HepG2 (cell line): Measurements from ENCODE around the gene COMMD4. TPM values are rescaled to one million over a fixed set of nuclear protein-coding genes. Genes with fewer than 3 reads are reported as not detected.

Source experiments
- CC2D1A ChIP-seq: sonication (generic); formaldehyde crosslinking; IDR thresholded peaks from 2 replicates; pipeline ENCODE4 v1.8.1; 2023; ENCODE audit warnings: mild to moderate bottlenecking, missing genetic modification reagents
- CENPT ChIP-seq: sonication (generic); formaldehyde crosslinking; IDR thresholded peaks from 2 replicates; pipeline ENCODE4 v1.8.0; 2022; ENCODE audit warnings: low read depth, mild to moderate bottlenecking, moderate library complexity, missing genetic modification reagents
- DNMT1 ChIP-seq: sonication (generic); formaldehyde crosslinking; IDR thresholded peaks from 2 replicates; pipeline ENCODE4 v1.5.1; 2020; ENCODE audit warnings: mild to moderate bottlenecking, missing genetic modification reagents
- FOXO1 ChIP-seq: sonication (generic); formaldehyde crosslinking; IDR thresholded peaks from 2 replicates; pipeline ENCODE4 v1.4.0; 2020; ENCODE audit warnings: missing genetic modification reagents
- FOXP4 ChIP-seq: sonication (generic); formaldehyde crosslinking; IDR thresholded peaks from 2 replicates; pipeline ENCODE4 v1.4.0; 2020; ENCODE audit warnings: missing genetic modification reagents
- NPAS2 ChIP-seq: sonication (generic); formaldehyde crosslinking; IDR thresholded peaks from 2 replicates; pipeline ENCODE4 v1.8.0; 2022; ENCODE audit warnings: mild to moderate bottlenecking, missing genetic modification reagents, borderline replicate concordance
- PRMT3 ChIP-seq: sonication (generic); formaldehyde crosslinking; IDR thresholded peaks from 2 replicates; pipeline ENCODE4 v1.8.1; 2022; ENCODE audit warnings: low read depth, mild to moderate bottlenecking, moderate library complexity, missing genetic modification reagents, borderline replicate concordance
- RERE ChIP-seq: IDR thresholded peaks from 2 replicates; pipeline ENCODE4 v1.6.1; 2016; ENCODE audit warnings: low read depth, missing genetic modification reagents, missing compliant biosample characterization
- TRAFD1 ChIP-seq: sonication (generic); formaldehyde crosslinking; IDR thresholded peaks from 2 replicates; pipeline ENCODE4 v1.5.1; 2020; ENCODE audit warnings: missing genetic modification reagents, mild to moderate bottlenecking, borderline replicate concordance
- ZBTB1 ChIP-seq: sonication (generic); formaldehyde crosslinking; IDR thresholded peaks from 2 replicates; pipeline ENCODE4 v1.4.0; 2020; ENCODE audit warnings: missing genetic modification reagents, borderline replicate concordance
- ZFAT ChIP-seq: sonication (generic); formaldehyde crosslinking; conservative IDR thresholded peaks from 2 replicates; pipeline ENCODE4 v1.8.1; 2023; ENCODE audit warnings: missing genetic modification reagents, inconsistent platforms
- ZGPAT ChIP-seq: IDR thresholded peaks from 2 replicates; pipeline ENCODE4 v1.6.1; 2016; ENCODE audit warnings: mild to moderate bottlenecking
- ZNF20 ChIP-seq: sonication (generic); formaldehyde crosslinking; IDR thresholded peaks from 2 replicates; pipeline ENCODE4 v1.4.0; 2020; ENCODE audit warnings: mild to moderate bottlenecking, moderate library complexity, missing genetic modification reagents
- ZNF296 ChIP-seq: sonication (generic); formaldehyde crosslinking; conservative IDR thresholded peaks from 2 replicates; pipeline ENCODE4 v1.5.0; 2020; ENCODE audit warnings: mild to moderate bottlenecking, missing genetic modification reagents
- ZNF530 ChIP-seq: sonication (generic); formaldehyde crosslinking; IDR thresholded peaks from 2 replicates; pipeline ENCODE4 v1.5.0; 2020; ENCODE audit warnings: low read depth, mild to moderate bottlenecking, missing genetic modification reagents
- polyA plus RNA-seq, 8 experiments: library from polyadenylated mRNA; depleted of rRNA in 3 of 8; stranded (reverse) in 7 of 8; unstranded in 1 of 8; fragments of >200 nt; fragmentation: Illumina TruSeq in 4 of 8; extraction: Trizol in 4 of 8; gene quantifications; 2 replicates each; pipeline versions ENCODE4 v1.2.1 to v1.2.3, GENCODE V29; 2011 to 2016; ENCODE audit warnings: low read depth in 4 of 8, missing spikeins in 1 of 8, mixed read lengths in 1 of 8; ENCODE audit not compliant: insufficient read depth in 1 of 8
- total RNA-seq, 5 experiments: library from RNA; depleted of rRNA; stranded (reverse); fragments of >200 nt; fragmentation: Illumina TruSeq; extraction: Trizol; gene quantifications; 2 replicates each; pipeline ENCODE4 v1.2.3, GENCODE V29; 2016; ENCODE audit warnings: low read depth in 1 of 5

The COMMD4 gene
- total and polyA plus RNA-seq, 2 of the 13 experiments (the other 11 are each of a cell fraction or from before 2014, with no cell fraction given), result 45.8 to 89.9 TPM

- TF ChIP-seq FOXP4 (CRISPR knock-in tag), result peak; percentile 56
- TF ChIP-seq CC2D1A (CRISPR knock-in tag), result 0 out of 2 replicates have a peak, but pooled peaks have one; percentile 74
- no peak for TF ChIP-seq ZFAT (CRISPR knock-in tag)
- no peak for TF ChIP-seq ZNF296 (CRISPR knock-in tag)
- no peak for TF ChIP-seq ZNF20 (CRISPR knock-in tag)
- TF ChIP-seq RERE (CRISPR knock-in tag), result no peak; the same call in 1 of the 2 replicates
- peak; percentile 74 for TF ChIP-seq FOXO1 (CRISPR knock-in tag)
- TF ChIP-seq NPAS2 (CRISPR knock-in tag), result no peak
- TF ChIP-seq TRAFD1 (CRISPR knock-in tag), result no peak
- TF ChIP-seq ZBTB1, result no peak
- peak; percentile 97 for TF ChIP-seq ZGPAT (CRISPR knock-in tag)
- no peak for TF ChIP-seq CENPT
- TF ChIP-seq ZNF530, result no peak
- TF ChIP-seq PRMT3, result 0 out of 2 replicates have a peak, but pooled peaks have one; percentile 41
- TF ChIP-seq DNMT1 (CRISPR knock-in tag), result no peak
These were observed 32.2 kb downstream of the COMMD4 start, which contains the start of gene MAN2C1 (continued) for GRCh38 chr15:75367913-75368688.
